ENCODE results near the gene EIF2AK2.

EIF2AK2 gene

GRCh38 chr2:37192551-37192950, 35.8 kb upstream of the EIF2AK2 start:
- Histone ChIP-seq H3K4me1 (ENCODE audit: control insufficient read depth, insufficient read depth, low read length) (peaks cover 4% of the 10 kb centered on the region), H3K27ac (ENCODE audit: insufficient read depth, low read depth, low read length, poor library complexity, severe bottlenecking) (no peak overlapping the region), H3K4me3 (ENCODE audit: insufficient read depth, low read depth, low read length) (no peak overlapping the region), H3K36me3 (ENCODE audit: control insufficient read depth, insufficient read depth, low read length) (no peaks in the 10 kb centered on the region), H3K9me3 (ENCODE audit: control insufficient read depth, low read length) (no peaks in the 10 kb centered on the region), H3K27me3 (ENCODE audit: control insufficient read depth, insufficient read depth, low read length, poor library complexity, severe bottlenecking) (peaks cover 4% of the 10 kb centered on the region)
- WGBS, 2 experiments, result 50% methylated on average over 1 of the region's 1 CpG

DNA sequence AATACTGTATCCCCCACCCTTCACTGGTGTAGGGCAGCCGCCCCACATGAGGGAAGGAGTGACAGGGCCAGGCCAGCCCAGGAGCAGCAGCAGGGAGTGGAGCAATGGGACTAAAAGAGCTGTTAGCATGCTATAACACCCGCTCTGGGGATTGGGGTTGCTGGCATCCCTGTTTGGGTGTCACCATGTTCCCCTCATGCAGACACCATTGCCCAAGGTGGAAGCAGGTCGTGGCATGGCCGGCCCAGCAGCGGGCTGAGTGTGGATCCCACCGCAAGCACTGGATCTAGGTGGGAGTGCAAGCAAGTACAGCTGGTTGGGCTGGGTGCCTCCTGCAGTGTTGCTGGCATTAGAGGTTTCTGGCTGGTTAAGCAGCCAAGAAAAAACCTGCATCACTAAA, 35.0 kb upstream of the EIF2AK2 start:
- Histone ChIP-seq H3K27ac (ENCODE audit: insufficient read depth, low read depth, low read length, poor library complexity, severe bottlenecking) (no peak overlapping the region), H3K27me3 (ENCODE audit: control insufficient read depth, insufficient read depth, low read length, poor library complexity, severe bottlenecking) (peaks cover 4% of the 10 kb centered on the region), H3K4me1 (ENCODE audit: control insufficient read depth, insufficient read depth, low read length) (peaks cover 4% of the 10 kb centered on the region), H3K36me3 (ENCODE audit: control insufficient read depth, insufficient read depth, low read length) (no peaks in the 10 kb centered on the region), H3K9me3 (ENCODE audit: control insufficient read depth, low read length) (no peaks in the 10 kb centered on the region), H3K4me3 (ENCODE audit: insufficient read depth, low read depth, low read length) (no peak overlapping the region)
- WGBS, 2 experiments, result 73 to 75% methylated on average over 6 of the region's 6 CpGs

DNA sequence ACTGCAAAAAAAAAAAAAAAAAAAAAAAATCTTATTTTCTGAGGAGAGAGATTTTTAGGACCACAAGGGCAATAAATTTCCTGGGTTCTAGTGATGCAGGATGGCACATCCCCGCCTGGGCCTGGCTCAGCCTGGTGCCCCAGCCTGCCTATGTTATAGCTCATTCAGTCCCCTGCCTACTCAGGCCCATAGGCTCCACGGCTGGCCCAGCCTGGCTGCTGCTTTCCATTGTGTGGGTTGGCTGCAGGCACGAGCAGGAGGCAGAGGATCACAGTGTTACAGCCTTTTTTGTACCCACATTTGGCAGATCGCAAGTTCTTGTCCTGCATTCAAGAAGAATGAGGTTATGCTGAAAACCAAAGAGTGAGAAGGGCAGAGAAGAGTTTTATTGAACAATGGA, 34.5 kb upstream of the EIF2AK2 start:
- 59 to 65% methylated on average over 4 of the region's 4 CpGs for WGBS, 2 experiments
- Histone ChIP-seq H3K27me3 (ENCODE audit: control insufficient read depth, insufficient read depth, low read length, poor library complexity, severe bottlenecking) (peaks cover 4% of the 10 kb centered on the region), H3K36me3 (ENCODE audit: control insufficient read depth, insufficient read depth, low read length) (no peaks in the 10 kb centered on the region)

GRCh38 chr2:37190290-37190689, 33.5 kb upstream of the EIF2AK2 start:
- no peak overlapping the region for H3K27ac ChIP-seq (ENCODE audit: insufficient read depth, low read depth, low read length, poor library complexity, severe bottlenecking)
- H3K36me3 ChIP-seq (ENCODE audit: control insufficient read depth, insufficient read depth, low read length), result no peaks in the 10 kb centered on the region
- no peak overlapping the region for H3K4me3 ChIP-seq (ENCODE audit: insufficient read depth, low read depth, low read length)
- no peaks in the 10 kb centered on the region for H3K9me3 ChIP-seq (ENCODE audit: control insufficient read depth, low read length)
- peaks cover 4% of the 10 kb centered on the region for H3K4me1 ChIP-seq (ENCODE audit: control insufficient read depth, insufficient read depth, low read length)
- peaks cover 4% of the 10 kb centered on the region for H3K27me3 ChIP-seq (ENCODE audit: control insufficient read depth, insufficient read depth, low read length, poor library complexity, severe bottlenecking)
- 90 to 92% methylated on average over 4 of the region's 4 CpGs for WGBS, 2 experiments

More for the DNA sequence above, 34.5 kb upstream of the EIF2AK2 start:
- Histone ChIP-seq H3K4me3 (ENCODE audit: insufficient read depth, low read depth, low read length) (no peak overlapping the region), H3K4me1 (ENCODE audit: control insufficient read depth, insufficient read depth, low read length) (peaks cover 4% of the 10 kb centered on the region), H3K9me3 (ENCODE audit: control insufficient read depth, low read length) (no peaks in the 10 kb centered on the region), H3K27ac (ENCODE audit: insufficient read depth, low read depth, low read length, poor library complexity, severe bottlenecking) (no peak overlapping the region)

DNA sequence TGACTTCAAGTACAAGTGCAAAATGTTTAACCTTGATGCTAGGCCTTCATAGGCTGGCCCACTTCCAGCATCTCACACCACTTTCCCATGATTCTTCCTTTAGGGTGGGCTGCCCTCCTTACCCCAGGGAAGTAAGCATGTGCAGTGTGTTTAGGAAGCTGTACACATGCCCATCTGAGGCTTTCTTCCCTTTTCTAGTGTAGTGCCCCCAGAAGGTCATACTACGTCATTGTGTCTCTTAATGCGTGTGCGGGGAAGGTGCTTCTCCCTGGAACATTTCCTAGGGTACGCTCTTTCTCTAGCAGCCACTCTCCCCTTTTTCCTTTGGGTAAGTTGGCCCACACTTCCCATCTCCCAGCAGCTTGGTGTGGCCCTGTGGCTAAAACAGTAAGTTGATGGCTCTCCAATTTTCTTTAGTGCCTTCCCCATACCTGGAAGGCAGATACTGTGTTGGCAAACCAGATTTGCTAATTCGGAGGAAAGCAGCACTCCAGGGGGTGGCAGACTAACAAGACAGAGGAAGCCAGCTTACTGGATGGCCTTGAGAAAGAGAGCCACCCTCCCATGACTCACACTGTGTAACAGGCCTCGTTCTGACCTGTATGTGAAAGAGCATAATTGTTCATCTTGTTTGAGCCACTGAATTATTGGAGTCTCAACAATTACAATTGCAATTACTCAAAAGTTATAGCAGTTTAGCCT, 32.8 kb upstream of the EIF2AK2 start:
- H3K9me3 ChIP-seq (ENCODE audit: control insufficient read depth, low read length), result no peaks in the 10 kb centered on the region
- no peak overlapping the region for H3K27ac ChIP-seq (ENCODE audit: insufficient read depth, low read depth, low read length, poor library complexity, severe bottlenecking)
- peaks cover 4% of the 10 kb centered on the region for H3K27me3 ChIP-seq (ENCODE audit: control insufficient read depth, insufficient read depth, low read length, poor library complexity, severe bottlenecking)
- H3K36me3 ChIP-seq (ENCODE audit: control insufficient read depth, insufficient read depth, low read length), result no peaks in the 10 kb centered on the region
- no peak overlapping the region for H3K4me3 ChIP-seq (ENCODE audit: insufficient read depth, low read depth, low read length)
- 69 to 78% methylated on average over 6 of the region's 6 CpGs for WGBS, 2 experiments
- peaks cover 4% of the 10 kb centered on the region for H3K4me1 ChIP-seq (ENCODE audit: control insufficient read depth, insufficient read depth, low read length)

DNA sequence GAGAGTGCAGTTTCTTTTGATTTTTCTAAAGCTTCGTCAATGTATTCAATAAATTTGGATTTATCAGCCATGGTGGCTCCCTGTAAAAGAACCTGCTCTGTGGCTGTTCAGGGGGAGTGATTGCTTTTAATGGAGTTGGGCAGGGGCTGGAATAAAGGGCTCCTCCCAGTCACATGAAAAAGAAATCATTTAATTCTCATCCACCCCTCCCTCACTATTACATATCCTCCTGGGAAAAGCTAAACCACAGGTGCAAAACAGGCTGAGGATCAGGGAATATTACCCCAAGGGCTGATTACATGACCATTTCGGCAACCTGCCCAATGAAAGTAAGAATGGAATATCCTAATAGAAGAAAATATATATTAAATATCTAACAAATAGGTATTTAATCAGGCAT, 31.8 kb upstream of the EIF2AK2 start, which contains the start of gene SULT6B1:
Gene SULT6B1 (minus strand): TSS at position 101 of the 400 bp plus-strand sequence. CDS start 30 bp downstream, at position 71.
- Histone ChIP-seq H3K27ac (ENCODE audit: insufficient read depth, low read depth, low read length, poor library complexity, severe bottlenecking) (no peak within 1 kb of the TSS), H3K4me3 (ENCODE audit: insufficient read depth, low read depth, low read length) (no peak within 1 kb of the TSS)
- 90 to 100% methylated on average over 1 to 2 of the region's 2 CpGs for WGBS, 2 experiments

DNA sequence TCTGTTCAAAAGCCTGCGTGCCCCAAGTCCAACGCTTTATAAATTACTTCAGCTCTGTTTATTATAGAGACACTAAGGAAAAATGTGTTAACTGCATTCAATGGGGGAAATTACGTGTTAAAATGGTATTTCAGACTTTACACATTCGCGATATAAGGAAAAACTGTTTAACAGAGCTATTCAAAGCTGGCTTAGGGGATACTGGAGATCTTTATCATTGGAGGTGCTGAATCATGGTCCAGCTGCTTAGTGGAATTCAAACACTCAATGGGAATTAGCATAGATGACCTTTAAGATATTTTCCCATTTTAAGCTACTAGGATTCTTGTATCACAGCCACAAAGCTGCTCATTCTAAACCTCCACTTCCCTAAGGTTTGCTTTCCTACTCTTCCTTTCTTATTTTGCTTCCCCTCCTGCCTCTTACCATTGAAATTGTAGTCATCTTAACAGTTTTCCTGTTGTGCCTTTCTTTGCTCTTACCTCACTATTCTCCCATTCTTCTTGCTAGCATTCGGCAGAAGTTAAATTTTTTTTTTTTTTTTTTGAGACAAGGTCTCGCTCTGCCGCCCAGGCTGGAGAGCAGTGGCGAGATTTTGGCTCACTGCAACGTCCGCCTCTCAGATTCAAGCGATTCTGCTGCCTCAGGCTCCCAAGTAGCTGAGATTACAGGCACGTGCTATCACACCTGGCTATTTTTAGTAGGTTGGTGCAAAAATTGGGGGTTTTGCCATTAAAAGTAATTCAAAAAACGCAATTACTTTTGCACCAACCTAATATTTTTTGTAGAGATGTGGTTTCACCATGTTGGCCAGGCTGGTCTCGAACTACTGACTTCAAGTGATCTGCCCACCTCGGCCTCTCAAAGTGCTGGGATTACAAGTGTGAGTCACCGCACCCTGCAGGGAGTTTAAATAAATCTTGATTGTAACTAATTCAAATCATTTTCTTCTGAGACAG, 25.2 kb upstream of the EIF2AK2 start:
- no peaks in the 10 kb centered on the region for H3K4me1 ChIP-seq (ENCODE audit: control insufficient read depth, insufficient read depth, low read length)
- no peaks in the 10 kb centered on the region for H3K9me3 ChIP-seq (ENCODE audit: control insufficient read depth, low read length)
- no peaks in the 10 kb centered on the region for H3K36me3 ChIP-seq (ENCODE audit: control insufficient read depth, insufficient read depth, low read length)
- no peak overlapping the region for H3K4me3 ChIP-seq (ENCODE audit: insufficient read depth, low read depth, low read length)
- 60 to 63% methylated on average over 15 to 17 of the region's 17 CpGs for WGBS, 2 experiments
- H3K27me3 ChIP-seq (ENCODE audit: control insufficient read depth, insufficient read depth, low read length, poor library complexity, severe bottlenecking), result no peaks in the 10 kb centered on the region
- H3K27ac ChIP-seq (ENCODE audit: insufficient read depth, low read depth, low read length, poor library complexity, severe bottlenecking), result no peak overlapping the region

More for the DNA sequence above, 31.8 kb upstream of the EIF2AK2 start, which contains the start of gene SULT6B1:
- H3K27me3 ChIP-seq (ENCODE audit: control insufficient read depth, insufficient read depth, low read length, poor library complexity, severe bottlenecking), result peaks cover 4% of the 10 kb centered on the region
- H3K4me1 ChIP-seq (ENCODE audit: control insufficient read depth, insufficient read depth, low read length), result peaks cover 4% of the 10 kb centered on the region
- no peaks in the 10 kb centered on the region for H3K9me3 ChIP-seq (ENCODE audit: control insufficient read depth, low read length)
- no peaks in the 10 kb centered on the region for H3K36me3 ChIP-seq (ENCODE audit: control insufficient read depth, insufficient read depth, low read length)

DNA sequence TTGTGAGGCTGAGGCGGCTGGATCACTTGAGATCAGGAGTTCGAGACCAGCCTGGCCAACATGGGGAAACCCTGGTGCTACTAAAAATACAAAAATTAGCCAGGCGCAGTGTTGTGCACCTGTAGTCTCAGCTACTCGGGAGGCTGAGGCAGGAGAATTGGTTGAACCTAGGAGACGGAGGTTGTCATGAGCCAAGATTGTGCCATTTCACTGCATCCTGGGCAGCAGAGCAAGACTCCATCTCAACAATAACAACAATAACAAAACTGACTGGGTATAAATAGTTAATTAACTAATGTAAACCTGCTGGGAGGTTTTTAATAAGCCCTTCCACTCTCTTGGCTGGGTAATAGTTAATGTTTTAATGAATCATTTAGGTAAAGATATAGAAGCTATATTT, 23.9 kb upstream of the EIF2AK2 start:
- no peaks in the 10 kb centered on the region for H3K4me1 ChIP-seq (ENCODE audit: control insufficient read depth, insufficient read depth, low read length)
- 95 to 96% methylated on average over 5 of the region's 5 CpGs for WGBS, 2 experiments
- H3K4me3 ChIP-seq (ENCODE audit: insufficient read depth, low read depth, low read length), result no peak overlapping the region
- H3K27ac ChIP-seq (ENCODE audit: insufficient read depth, low read depth, low read length, poor library complexity, severe bottlenecking), result no peak overlapping the region
- H3K9me3 ChIP-seq (ENCODE audit: control insufficient read depth, low read length), result no peaks in the 10 kb centered on the region
- H3K36me3 ChIP-seq (ENCODE audit: control insufficient read depth, insufficient read depth, low read length), result no peaks in the 10 kb centered on the region
- H3K27me3 ChIP-seq (ENCODE audit: control insufficient read depth, insufficient read depth, low read length, poor library complexity, severe bottlenecking), result no peaks in the 10 kb centered on the region

DNA sequence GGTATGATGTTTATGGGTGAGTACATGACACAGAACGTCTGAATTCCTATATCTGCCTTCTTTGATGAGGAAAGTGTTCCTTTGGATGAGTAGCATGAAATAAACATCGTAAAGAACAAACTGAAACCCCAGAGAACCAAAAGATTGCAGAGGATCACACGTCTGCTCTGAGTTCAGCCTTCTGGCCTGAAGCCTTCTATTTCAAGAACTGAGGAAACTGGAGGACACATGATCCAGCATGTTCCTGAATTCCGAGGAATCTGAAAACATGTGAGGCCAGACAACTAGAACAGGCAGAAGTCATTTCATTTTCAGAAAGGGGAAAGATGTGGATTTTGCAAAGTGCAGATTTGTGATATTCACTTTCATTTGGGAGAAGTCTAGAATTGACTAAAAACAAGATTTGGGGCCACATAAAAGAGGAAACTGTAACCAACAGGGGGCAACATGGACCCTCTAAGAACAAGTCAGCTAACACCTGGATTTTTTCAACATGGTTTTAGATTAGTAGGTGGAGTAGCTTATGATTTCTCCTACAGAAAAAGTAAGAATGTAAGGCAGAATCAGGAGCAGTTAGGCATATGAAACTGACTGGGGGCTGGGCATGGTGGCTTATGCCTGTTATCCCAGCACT, 23.3 kb upstream of the EIF2AK2 start:
- Histone ChIP-seq H3K27me3 (ENCODE audit: control insufficient read depth, insufficient read depth, low read length, poor library complexity, severe bottlenecking) (no peaks in the 10 kb centered on the region), H3K27ac (ENCODE audit: insufficient read depth, low read depth, low read length, poor library complexity, severe bottlenecking) (no peak overlapping the region), H3K36me3 (ENCODE audit: control insufficient read depth, insufficient read depth, low read length) (no peaks in the 10 kb centered on the region), H3K9me3 (ENCODE audit: control insufficient read depth, low read length) (no peaks in the 10 kb centered on the region), H3K4me1 (ENCODE audit: control insufficient read depth, insufficient read depth, low read length) (no peaks in the 10 kb centered on the region), H3K4me3 (ENCODE audit: insufficient read depth, low read depth, low read length) (no peak overlapping the region)
- 87 to 88% methylated on average over 4 of the region's 4 CpGs for WGBS, 2 experiments

DNA sequence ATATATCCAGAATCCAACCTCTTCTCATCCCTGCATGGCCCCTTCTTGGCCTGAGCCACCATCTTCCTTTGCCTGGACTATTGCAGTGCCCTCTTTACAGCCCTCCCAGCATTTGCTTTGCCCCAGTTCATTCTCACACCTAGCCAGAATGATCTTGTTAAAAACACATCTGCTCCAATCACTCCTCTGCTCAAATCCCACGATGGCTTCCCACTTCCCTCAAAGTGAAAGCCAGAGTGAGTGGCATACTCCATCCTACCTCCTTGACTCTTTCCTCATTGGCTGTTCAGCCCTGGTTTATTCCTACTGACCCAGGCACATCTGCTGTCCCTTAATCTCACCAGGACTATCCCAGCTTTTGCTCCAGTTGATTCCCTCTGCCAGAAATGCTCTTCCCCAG, 17.0 kb upstream of the EIF2AK2 start:
- no peak overlapping the region for H3K27ac ChIP-seq (ENCODE audit: insufficient read depth, low read depth, low read length, poor library complexity, severe bottlenecking)
- H3K4me3 ChIP-seq (ENCODE audit: insufficient read depth, low read depth, low read length), result no peak overlapping the region
- WGBS, 2 experiments, result 91 to 93% methylated on average over 1 of the region's 1 CpG

More for the DNA sequence above, 17.0 kb upstream of the EIF2AK2 start:
- Histone ChIP-seq H3K9me3 (ENCODE audit: control insufficient read depth, low read length) (no peaks in the 10 kb centered on the region), H3K4me1 (ENCODE audit: control insufficient read depth, insufficient read depth, low read length) (no peaks in the 10 kb centered on the region), H3K27me3 (ENCODE audit: control insufficient read depth, insufficient read depth, low read length, poor library complexity, severe bottlenecking) (no peaks in the 10 kb centered on the region), H3K36me3 (ENCODE audit: control insufficient read depth, insufficient read depth, low read length) (no peaks in the 10 kb centered on the region)
